ENCODE data around the gene HSD17B13. TPM values are rescaled to one million over a fixed set of nuclear protein-coding genes. Genes with fewer than 3 reads are reported as not detected.

Gene HSD17B13
- total and polyA plus RNA-seq, 2 experiments from 2014 or later = 0.15 TPM; not detected in 1

GRCh38 chr4:87356832-87357526 lies 34.3 kb upstream of the HSD17B13 start:
- H2AFZ ChIP-seq = no peak overlapping the region
- no peak overlapping the region for H3K4me3 Mint-ChIP-seq
- H3K9me2 ChIP-seq (ENCODE audit: insufficient read depth) = no peaks in the 10 kb centered on the region
- no peak for TF ChIP-seq ZNF462 (CRISPR knock-in tag; IDR thresholded peaks at IDR 0.05)
- TF ChIP-seq CREB1 (CRISPR knock-in tag; IDR thresholded peaks at IDR 0.05; ENCODE audit: low read depth) = no peak
- TF ChIP-seq REST (IDR thresholded peaks at IDR 0.05; ENCODE audit: unreplicated experiment) = no peak
- TF ChIP-seq ETS1 (IDR thresholded peaks at IDR 0.05) = no peak
- TF ChIP-seq EZH2phosphoT487 (IDR thresholded peaks at IDR 0.05; ENCODE audit: unreplicated experiment) = no peak
- TF ChIP-seq CTCF (conservative IDR thresholded peaks at IDR 0.05; ENCODE audit: low read depth in 2 of 2) = no peak
- no peak for TF ChIP-seq EZH2 (IDR thresholded peaks at IDR 0.05; ENCODE audit: low read depth, unreplicated experiment)
- no peak for TF ChIP-seq JUNB (IDR thresholded peaks at IDR 0.05; ENCODE audit: unreplicated experiment)
- no peak for TF ChIP-seq STAT1 (IDR thresholded peaks at IDR 0.05; ENCODE audit: unreplicated experiment)
- no peak for TF ChIP-seq NANOG (IDR thresholded peaks at IDR 0.05; ENCODE audit: borderline replicate concordance)
- no peak for TF ChIP-seq POLR2AphosphoS5 (IDR thresholded peaks at IDR 0.05; ENCODE audit: low read depth)
- no peak for TF ChIP-seq ZNF331 (CRISPR knock-in tag; IDR thresholded peaks at IDR 0.05; ENCODE audit: low read depth)
- no peak for TF ChIP-seq ZNF114 (CRISPR knock-in tag; IDR thresholded peaks at IDR 0.05)
- ATAC-seq = peak; percentile 45
- H3K9me3 Mint-ChIP-seq = no peaks in the 10 kb centered on the region
- H3K4me2 ChIP-seq = no peak overlapping the region
- DNase-seq (ENCODE audit: low spot score) = no peak
- no peaks in the 10 kb centered on the region for H3K27me3 ChIP-seq (ENCODE audit: insufficient read depth)
- peaks cover 8% of the 10 kb centered on the region; the same call in 2 of the 3 replicates for H3K4me1 Mint-ChIP-seq
- H3K27ac ChIP-seq (ENCODE audit: low read depth) = no peak overlapping the region; the same call in 1 of the 2 replicates
- no peaks in the 10 kb centered on the region for H4K20me1 ChIP-seq (replicated peaks; ENCODE audit: insufficient read depth)
- peaks cover 3% of the 10 kb centered on the region; the same call in 2 of the 3 replicates for H3K36me3 Mint-ChIP-seq (ENCODE audit: low read depth)
- H3K27ac Mint-ChIP-seq = peak overlapping the region; percentile 61; the same call in 1 of the 2 replicates
- H3K4me3 ChIP-seq = no peak overlapping the region
- no peaks in the 10 kb centered on the region for H3K36me3 ChIP-seq (ENCODE audit: insufficient read depth)
- peaks cover 2% of the 10 kb centered on the region for H3K27me3 Mint-ChIP-seq (ENCODE audit: insufficient read depth, low read depth, poor library complexity)
- no peaks in the 10 kb centered on the region for H3F3A ChIP-seq (replicated peaks; ENCODE audit: low read depth)
- peaks cover 12% of the 10 kb centered on the region; the same call in 1 of the 2 replicates for H3K4me1 ChIP-seq (ENCODE audit: insufficient read depth)
- H3K79me2 ChIP-seq (replicated peaks; ENCODE audit: insufficient read depth) = no peaks in the 10 kb centered on the region
